HEK293 (cell line): ENCODE measurements around the gene CLEC4A.

ENCODE experiments used
- CTCF ChIA-PET: fragments of 350-600 bp; formaldehyde crosslinking; extraction: SDS; loops from one replicate; lab custom pipeline; 2021; ENCODE audit warnings: antibody characterized with exemption; lab: Yijun Ruan, JAX
- POLR2A ChIA-PET: fragments of 300-600 bp; formaldehyde crosslinking; extraction: SDS; loops from one replicate; lab custom pipeline; 2020; ENCODE audit warnings: antibody characterized with exemption, inconsistent platforms; lab: Yijun Ruan, JAX
- H3K27ac ChIP-seq: fragments of 200-500 bp; sonication (Bioruptor generic); 2 replicates; pipeline ENCODE4 v1.5.1; 2014; ENCODE audit warnings: low read depth, low read length, control low read depth, inconsistent platforms; ENCODE audit errors: extremely low read depth
- H3K36me3 ChIP-seq, 2 experiments: fragments of 200-500 bp in 1 of 2; sonication (Bioruptor generic) in 1 of 2; 1 replicate in 1 of 2; 2 replicates in 1 of 2; pipeline ENCODE4 v1.5.1; 2014 to 2017; ENCODE audit warnings: inconsistent platforms in 2 of 2, low read length in 2 of 2; ENCODE audit not compliant: control insufficient read depth in 2 of 2, insufficient read depth in 1 of 2
- H3K4me1 ChIP-seq: fragments of 200-500 bp; sonication (Bioruptor generic); 2 replicates; pipeline ENCODE4 v1.5.1; 2014; ENCODE audit warnings: mild to moderate bottlenecking, low read length, inconsistent platforms; ENCODE audit not compliant: control insufficient read depth, insufficient read depth
- H3K4me3 ChIP-seq: 2 replicates; pipeline ENCODE4 v1.5.1; 2011; ENCODE audit warnings: low read depth, mild to moderate bottlenecking, control low read depth, low read length, moderate library complexity
- H3K9me3 ChIP-seq: fragments of 200-500 bp; sonication (Bioruptor generic); 2 replicates; pipeline ENCODE4 v1.5.1; 2014; ENCODE audit warnings: low read depth, low read length, inconsistent platforms; ENCODE audit not compliant: control insufficient read depth, insufficient read depth
- ATF2 ChIP-seq: fragments of 450-650 bp; formaldehyde crosslinking; IDR thresholded peaks from 2 replicates; pipeline ENCODE4 v1.5.1; 2016; ENCODE audit warnings: missing biosample characterization, missing genetic modification characterization, low read depth
- HOXA7 ChIP-seq: sonication (generic); formaldehyde crosslinking; IDR thresholded peaks from 2 replicates; pipeline ENCODE4 v1.8.1; 2022; ENCODE audit warnings: missing genetic modification reagents, borderline replicate concordance
- KLF1 ChIP-seq: fragments of 450-650 bp; formaldehyde crosslinking; IDR thresholded peaks from 2 replicates; pipeline ENCODE4 v1.5.1; 2016; ENCODE audit warnings: missing biosample characterization, missing genetic modification characterization
- MEIS1 ChIP-seq: sonication (generic); formaldehyde crosslinking; IDR thresholded peaks from 2 replicates; pipeline ENCODE4 v1.8.1; 2022; ENCODE audit warnings: missing genetic modification reagents, mild to moderate bottlenecking, borderline replicate concordance
- OVOL3 ChIP-seq: fragments of 450-650 bp; formaldehyde crosslinking; IDR thresholded peaks from 2 replicates; pipeline ENCODE4 v1.5.1; 2016; ENCODE audit warnings: missing biosample characterization, missing genetic modification characterization
- PRDM1 ChIP-seq: fragments of 450-650 bp; formaldehyde crosslinking; IDR thresholded peaks from 2 replicates; pipeline ENCODE4; 2016; ENCODE audit warnings: missing biosample characterization, missing genetic modification characterization
- SP7 ChIP-seq: fragments of 450-650 bp; formaldehyde crosslinking; IDR thresholded peaks from 2 replicates; pipeline ENCODE4 v1.5.1; 2016; ENCODE audit warnings: missing biosample characterization, missing genetic modification characterization
- ZBTB17 ChIP-seq: fragments of 450-650 bp; formaldehyde crosslinking; IDR thresholded peaks from 2 replicates; pipeline ENCODE4 v1.5.1; 2016; ENCODE audit warnings: missing biosample characterization, missing genetic modification characterization
- ZFP37 ChIP-seq: fragments of 450-650 bp; formaldehyde crosslinking; IDR thresholded peaks from 2 replicates; pipeline ENCODE4 v1.5.1; 2016; ENCODE audit warnings: missing biosample characterization, missing genetic modification characterization
- ZNF114 ChIP-seq: fragments of 450-650 bp; formaldehyde crosslinking; IDR thresholded peaks from 2 replicates; pipeline ENCODE4 v1.5.0; 2017; ENCODE audit warnings: missing biosample characterization, missing genetic modification characterization
- ZNF19 ChIP-seq: fragments of 450-650 bp; formaldehyde crosslinking; IDR thresholded peaks from 2 replicates; pipeline ENCODE4; 2016; ENCODE audit warnings: missing biosample characterization, missing genetic modification characterization, low read depth
- ZNF239 ChIP-seq: fragments of 450-650 bp; formaldehyde crosslinking; IDR thresholded peaks from 2 replicates; pipeline ENCODE4 v1.5.1; 2016; ENCODE audit warnings: missing biosample characterization, missing genetic modification characterization
- ZNF274 ChIP-seq, 2 experiments: fragments of 200-500 bp in 1 of 2; fragments of 450-650 bp in 1 of 2; sonication (Bioruptor generic) in 1 of 2; formaldehyde crosslinking in 1 of 2; IDR thresholded peaks; 2 replicates each; pipeline versions ENCODE4 v1.5.1 to v1.6.1; 2014 to 2016; ENCODE audit warnings: borderline replicate concordance in 1 of 2, inconsistent platforms in 1 of 2, low read length in 1 of 2, missing biosample characterization in 1 of 2, missing genetic modification characterization in 1 of 2
- ZNF341 ChIP-seq: fragments of 450-650 bp; formaldehyde crosslinking; IDR thresholded peaks from 2 replicates; pipeline ENCODE4; 2016; ENCODE audit warnings: low read depth, missing biosample characterization, missing genetic modification characterization
- ZNF350 ChIP-seq: fragments of 450-650 bp; formaldehyde crosslinking; IDR thresholded peaks from 2 replicates; pipeline ENCODE4 v1.5.0; 2017; ENCODE audit warnings: missing biosample characterization, mild to moderate bottlenecking, missing genetic modification characterization
- ZNF362 ChIP-seq: fragments of 450-650 bp; formaldehyde crosslinking; IDR thresholded peaks from 2 replicates; pipeline ENCODE4 v1.5.1; 2016; ENCODE audit warnings: missing biosample characterization, missing genetic modification characterization
- ZNF366 ChIP-seq: fragments of 450-650 bp; formaldehyde crosslinking; conservative IDR thresholded peaks from 2 replicates; pipeline ENCODE4 v1.5.1; 2016; ENCODE audit warnings: missing biosample characterization, missing genetic modification characterization
- ZNF645 ChIP-seq: fragments of 450-650 bp; formaldehyde crosslinking; IDR thresholded peaks from 2 replicates; pipeline ENCODE4; 2016; ENCODE audit warnings: missing biosample characterization, missing genetic modification characterization
- ZNF704 ChIP-seq: fragments of 450-650 bp; formaldehyde crosslinking; IDR thresholded peaks from 2 replicates; pipeline ENCODE4 v1.5.1; 2016; ENCODE audit warnings: missing biosample characterization, missing genetic modification characterization
- ZNF76 ChIP-seq: fragments of 450-650 bp; formaldehyde crosslinking; IDR thresholded peaks from 2 replicates; pipeline ENCODE4; 2016; ENCODE audit warnings: low read depth, missing biosample characterization, missing genetic modification characterization, borderline replicate concordance
- ZNF830 ChIP-seq: fragments of 450-650 bp; IDR thresholded peaks from 2 replicates; pipeline ENCODE4 v1.5.0; 2018; ENCODE audit warnings: missing biosample characterization, missing genetic modification characterization, low read depth, mild to moderate bottlenecking, moderate library complexity
- TF ChIP-seq, protein P1 (sequence below): fragments of 450-650 bp; formaldehyde crosslinking; IDR thresholded peaks from 2 replicates; pipeline ENCODE4 v1.5.1; 2016; ENCODE audit warnings: missing biosample characterization, missing genetic modification characterization, low read depth

Gene CLEC4A

GRCh38 chr12:8080120-8080519 is 43.3 kb upstream of the CLEC4A start:
- TF ChIP-seq ZNF274 (IDR thresholded peaks at IDR 0.05; ENCODE audit: low read length) (no peak), ZNF274 (tag by site-specific recombination; IDR thresholded peaks at IDR 0.05; ENCODE audit: borderline replicate concordance) (no peak), ZNF362 (peak; percentile 56)
- H3K4me3 ChIP-seq, result no peak overlapping the region
- ChIA-PET POLR2A (no interaction called here), CTCF (interaction anchor here (1.5 kb wide), 1 partner anchor 151 kb away, joined by 4 read pairs; no protein-coding TSS in a partner anchor)
- H3K4me1 ChIP-seq, result peaks cover 16% of the 10 kb centered on the region
- no peak overlapping the region for H3K27ac ChIP-seq
- no peaks in the 10 kb centered on the region for H3K36me3 ChIP-seq
- H3K9me3 ChIP-seq, result no peaks in the 10 kb centered on the region

GRCh38 chr12:8081251-8081920 is 42.0 kb upstream of the CLEC4A start:
- no peak for TF ChIP-seq ZNF704
- TF ChIP-seq OVOL3 (tag by site-specific recombination), result no peak
- TF ChIP-seq ZNF19 (tag by site-specific recombination), result no peak
- no peak for TF ChIP-seq SP7
- TF ChIP-seq ZNF341 (tag by site-specific recombination), result no peak
- TF ChIP-seq PRDM1 (tag by site-specific recombination), result 0 out of 2 replicates have a peak, but pooled peaks have one; percentile 8
- no peak for TF ChIP-seq ZNF350
- Histone ChIP-seq H3K4me3 (peak overlapping the region; percentile 97), H3K36me3 (peaks cover 0 to 3% of the 10 kb centered on the region in 2 experiments; a peak in 1 of 3 replicates), H3K9me3 (no peaks in the 10 kb centered on the region), H3K27ac (peak overlapping the region; percentile 92), H3K4me1 (peaks cover 16% of the 10 kb centered on the region)
- ChIA-PET POLR2A (interaction anchor here (0.7 kb wide), 1 partner anchor 117 kb away, joined by 3 read pairs; no protein-coding TSS in a partner anchor), CTCF (interaction anchor here (1.5 kb wide), 1 partner anchor 150 kb away, joined by 4 read pairs; no protein-coding TSS in a partner anchor)

DNA sequence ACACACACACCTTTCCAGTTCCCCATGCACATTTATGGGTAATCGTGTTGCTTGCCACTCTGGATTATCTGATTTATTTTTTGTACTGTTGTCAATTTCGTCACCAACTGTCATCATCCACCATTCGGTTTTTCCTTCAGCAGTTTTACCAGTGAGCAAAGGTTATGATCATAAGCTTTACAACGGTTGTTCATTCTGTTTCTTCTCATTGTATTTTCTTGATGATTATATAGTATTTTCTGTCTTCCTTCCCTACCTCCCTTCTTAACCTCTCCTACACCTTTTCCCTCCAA is 40.7 kb upstream of the CLEC4A start:
- POLR2A ChIA-PET, result no interaction called here
- CTCF ChIA-PET, result interaction anchor here (0.6 to 1.2 kb wide), 4 partner anchors 26 to 605 kb away, joined by 3 to 4 read pairs (median 4); no protein-coding TSS in a partner anchor
- Histone ChIP-seq H3K4me1 (peaks cover 7% of the 10 kb centered on the region), H3K36me3 (peaks cover 0 to 8% of the 10 kb centered on the region in 2 experiments; a peak in 1 of 3 replicates), H3K27ac (peak overlapping the region; percentile 92), H3K9me3 (no peaks in the 10 kb centered on the region), H3K4me3 (peak overlapping the region; percentile 97)
- TF ChIP-seq ZNF645 (tag by site-specific recombination), result no peak
- peak; percentile 50; the same call in 1 of the 2 replicates for TF ChIP-seq ZNF76
- TF ChIP-seq, protein P1, sequence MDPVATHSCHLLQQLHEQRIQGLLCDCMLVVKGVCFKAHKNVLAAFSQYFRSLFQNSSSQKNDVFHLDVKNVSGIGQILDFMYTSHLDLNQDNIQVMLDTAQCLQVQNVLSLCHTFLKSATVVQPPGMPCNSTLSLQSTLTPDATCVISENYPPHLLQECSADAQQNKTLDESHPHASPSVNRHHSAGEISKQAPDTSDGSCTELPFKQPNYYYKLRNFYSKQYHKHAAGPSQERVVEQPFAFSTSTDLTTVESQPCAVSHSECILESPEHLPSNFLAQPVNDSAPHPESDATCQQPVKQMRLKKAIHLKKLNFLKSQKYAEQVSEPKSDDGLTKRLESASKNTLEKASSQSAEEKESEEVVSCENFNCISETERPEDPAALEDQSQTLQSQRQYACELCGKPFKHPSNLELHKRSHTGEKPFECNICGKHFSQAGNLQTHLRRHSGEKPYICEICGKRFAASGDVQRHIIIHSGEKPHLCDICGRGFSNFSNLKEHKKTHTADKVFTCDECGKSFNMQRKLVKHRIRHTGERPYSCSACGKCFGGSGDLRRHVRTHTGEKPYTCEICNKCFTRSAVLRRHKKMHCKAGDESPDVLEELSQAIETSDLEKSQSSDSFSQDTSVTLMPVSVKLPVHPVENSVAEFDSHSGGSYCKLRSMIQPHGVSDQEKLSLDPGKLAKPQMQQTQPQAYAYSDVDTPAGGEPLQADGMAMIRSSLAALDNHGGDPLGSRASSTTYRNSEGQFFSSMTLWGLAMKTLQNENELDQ (tag by site-specific recombination), result no peak
- TF ChIP-seq HOXA7 (CRISPR knock-in tag), result no peak
- TF ChIP-seq MEIS1, result no peak
- TF ChIP-seq KLF1, result no peak
- TF ChIP-seq ZFP37 (tag by site-specific recombination), result 0 out of 2 replicates have a peak, but pooled peaks have one; percentile 30
- peak; percentile 31; the same call in 1 of the 2 replicates for TF ChIP-seq ATF2
- no peak for TF ChIP-seq ZNF114 (tag by site-specific recombination)
- 0 out of 2 replicates have a peak, but pooled peaks have one; percentile 12 for TF ChIP-seq ZBTB17 (tag by site-specific recombination)
- TF ChIP-seq ZNF239, result no peak
- TF ChIP-seq ZNF830 (tag by site-specific recombination), result no peak
- TF ChIP-seq ZNF366, result 0 out of 2 replicates have a peak, but pooled peaks have one; percentile 44
